Measurements from ENCODE around the gene LIN9. TPM values are rescaled to one million over a fixed set of nuclear protein-coding genes. Genes with fewer than 3 reads are reported as not detected.

The LIN9 gene
- total RNA-seq, 3 donors from 2014 or later, result 3.8 to 4.5 (median 4.4) TPM

DNA sequence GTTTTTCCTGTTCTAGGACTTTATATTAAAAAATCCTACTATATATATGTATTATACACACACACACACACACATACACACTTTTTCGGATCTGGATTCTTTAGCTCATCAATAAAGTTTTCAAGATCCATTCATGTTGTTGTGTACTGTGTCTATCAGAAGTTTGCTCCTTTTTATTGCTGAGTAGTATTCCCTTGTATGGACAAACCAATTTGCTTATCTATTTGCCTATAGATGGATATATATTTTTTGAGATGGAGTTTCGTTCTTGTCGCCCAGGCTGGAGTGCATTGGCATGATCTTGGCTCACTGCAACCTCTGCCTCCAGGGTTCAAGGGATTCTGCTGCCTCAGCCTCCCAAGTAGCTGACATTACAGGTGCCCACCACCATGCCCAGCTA lies 20.3 kb upstream of the LIN9 start:
- no peaks in the 10 kb centered on the region for H3K4me1 ChIP-seq (ENCODE audit: low read depth)
- H3K9me3 ChIP-seq, result no peaks in the 10 kb centered on the region
- intact Hi-C loops (cut with DNase I, micrococcal nuclease), result no loop called here
- ATAC-seq (no peak), DNase-seq (no peak)
- no peak overlapping the region for H3K4me3 ChIP-seq
- TF ChIP-seq, protein P1, sequence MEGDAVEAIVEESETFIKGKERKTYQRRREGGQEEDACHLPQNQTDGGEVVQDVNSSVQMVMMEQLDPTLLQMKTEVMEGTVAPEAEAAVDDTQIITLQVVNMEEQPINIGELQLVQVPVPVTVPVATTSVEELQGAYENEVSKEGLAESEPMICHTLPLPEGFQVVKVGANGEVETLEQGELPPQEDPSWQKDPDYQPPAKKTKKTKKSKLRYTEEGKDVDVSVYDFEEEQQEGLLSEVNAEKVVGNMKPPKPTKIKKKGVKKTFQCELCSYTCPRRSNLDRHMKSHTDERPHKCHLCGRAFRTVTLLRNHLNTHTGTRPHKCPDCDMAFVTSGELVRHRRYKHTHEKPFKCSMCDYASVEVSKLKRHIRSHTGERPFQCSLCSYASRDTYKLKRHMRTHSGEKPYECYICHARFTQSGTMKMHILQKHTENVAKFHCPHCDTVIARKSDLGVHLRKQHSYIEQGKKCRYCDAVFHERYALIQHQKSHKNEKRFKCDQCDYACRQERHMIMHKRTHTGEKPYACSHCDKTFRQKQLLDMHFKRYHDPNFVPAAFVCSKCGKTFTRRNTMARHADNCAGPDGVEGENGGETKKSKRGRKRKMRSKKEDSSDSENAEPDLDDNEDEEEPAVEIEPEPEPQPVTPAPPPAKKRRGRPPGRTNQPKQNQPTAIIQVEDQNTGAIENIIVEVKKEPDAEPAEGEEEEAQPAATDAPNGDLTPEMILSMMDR (IDR thresholded peaks at IDR 0.05), result no peak
- no peaks in the 10 kb centered on the region for H3K36me3 ChIP-seq (ENCODE audit: low read depth)

DNA sequence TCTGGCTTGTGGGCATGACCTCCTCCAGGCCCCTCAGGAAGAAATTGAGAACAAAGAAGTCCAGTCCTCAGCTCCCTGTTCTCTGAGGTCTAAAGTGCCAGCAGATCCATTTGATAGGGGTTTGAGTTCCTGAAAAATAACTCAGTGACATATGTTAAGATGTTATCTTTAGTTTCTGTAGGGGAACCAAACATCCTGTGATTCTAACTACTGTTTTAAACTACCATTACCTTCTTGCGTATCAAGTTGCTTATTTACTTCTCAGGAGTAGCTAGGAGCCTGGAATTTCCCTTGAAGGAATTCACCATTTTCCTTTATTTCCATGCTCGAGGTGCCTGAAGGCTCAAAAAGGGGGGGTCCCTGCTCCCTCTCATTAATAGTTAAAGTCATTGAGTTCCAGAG lies 18.8 kb upstream of the LIN9 start:
- Histone ChIP-seq H3K36me3 (ENCODE audit: low read depth) (no peaks in the 10 kb centered on the region), H3K9me3 (no peaks in the 10 kb centered on the region), H3K4me1 (ENCODE audit: low read depth) (no peaks in the 10 kb centered on the region), H3K4me3 (no peak overlapping the region)
- DNase-seq (no peak), ATAC-seq (no peak)
- intact Hi-C loops (cut with DNase I, micrococcal nuclease), result no loop called here
- TF ChIP-seq, protein P1 (IDR thresholded peaks at IDR 0.05), result no peak

DNA sequence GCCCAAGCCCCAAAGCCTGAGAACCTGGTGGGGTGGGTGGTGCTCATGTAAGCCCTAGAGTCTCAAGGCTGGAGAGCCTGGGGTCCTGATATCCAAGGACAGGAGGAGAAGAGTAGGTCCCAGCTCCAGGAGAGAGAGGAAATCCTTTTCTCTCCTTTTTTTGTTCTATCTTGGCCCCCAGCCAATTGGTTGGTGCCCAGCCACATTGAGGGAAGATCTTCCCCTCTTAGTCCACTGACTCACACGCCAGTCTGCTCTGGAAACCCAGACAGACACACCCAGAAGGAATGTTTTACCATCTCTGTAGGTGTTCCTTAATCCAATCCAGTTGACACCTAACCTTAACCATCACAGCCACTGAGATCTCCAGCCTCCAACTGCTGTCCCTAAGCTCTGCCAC lies 16.2 kb upstream of the LIN9 start:
- intact Hi-C loops (cut with DNase I, micrococcal nuclease), result no loop called here
- Histone ChIP-seq H3K36me3 (ENCODE audit: low read depth) (no peaks in the 10 kb centered on the region), H3K9me3 (no peaks in the 10 kb centered on the region), H3K4me1 (ENCODE audit: low read depth) (no peaks in the 10 kb centered on the region), H3K4me3 (no peak overlapping the region)
- TF ChIP-seq, protein P1 (IDR thresholded peaks at IDR 0.05), result no peak
- ATAC-seq (no peak), DNase-seq (no peak)

DNA sequence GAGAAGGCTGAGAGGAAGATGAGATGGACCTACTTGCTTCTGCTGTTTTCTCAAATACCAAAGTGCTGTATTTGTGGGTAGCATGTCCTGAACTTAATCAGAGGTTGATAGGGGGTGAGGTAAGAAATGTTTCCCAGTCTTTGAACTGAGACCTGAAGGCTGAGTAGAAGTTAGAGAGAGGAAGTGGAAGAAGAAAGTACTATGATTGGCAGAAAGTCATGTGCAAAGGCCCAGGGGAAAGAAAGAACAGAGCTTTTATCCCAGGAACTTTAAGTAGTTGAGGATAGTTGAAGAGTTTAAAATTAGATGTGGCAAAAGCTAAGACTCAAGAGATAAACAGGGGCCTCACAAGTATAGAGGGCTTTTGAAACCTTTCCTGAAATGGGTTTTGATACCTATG lies 15.5 kb upstream of the LIN9 start:
- H3K36me3 ChIP-seq (ENCODE audit: low read depth), result no peaks in the 10 kb centered on the region
- TF ChIP-seq, protein P1 (IDR thresholded peaks at IDR 0.05), result no peak
- intact Hi-C loops (cut with DNase I, micrococcal nuclease), result no loop called here
- H3K9me3 ChIP-seq, result no peaks in the 10 kb centered on the region
- ATAC-seq, result no peak
- no peaks in the 10 kb centered on the region for H3K4me1 ChIP-seq (ENCODE audit: low read depth)
- DNase-seq, result no peak
- no peak overlapping the region for H3K4me3 ChIP-seq

DNA sequence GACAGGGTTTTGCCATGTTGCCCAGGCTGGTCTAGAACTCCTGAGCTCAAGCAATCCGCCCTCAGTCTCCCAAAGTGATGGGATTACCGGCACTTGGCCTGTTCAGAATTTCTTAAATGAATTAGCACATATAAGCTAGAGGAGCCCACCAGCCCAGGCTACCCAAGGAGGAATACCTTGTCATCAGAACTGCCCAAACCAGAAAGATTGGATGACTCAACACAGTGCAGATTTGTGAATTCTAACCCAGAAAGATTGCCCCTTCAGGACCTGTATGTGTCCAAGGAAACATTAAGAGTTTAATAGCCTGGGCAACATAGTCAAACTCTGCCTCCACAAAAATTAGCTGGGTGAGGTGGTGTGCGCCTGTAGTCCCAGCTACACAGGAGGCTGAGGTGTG lies 14.0 kb upstream of the LIN9 start:
- no peaks in the 10 kb centered on the region for H3K4me1 ChIP-seq (ENCODE audit: low read depth)
- H3K4me3 ChIP-seq, result no peak overlapping the region
- intact Hi-C loops (cut with DNase I, micrococcal nuclease), result no loop called here
- no peaks in the 10 kb centered on the region for H3K36me3 ChIP-seq (ENCODE audit: low read depth)
- no peak for ATAC-seq
- no peak for DNase-seq
- TF ChIP-seq, protein P1 (IDR thresholded peaks at IDR 0.05), result no peak
- no peaks in the 10 kb centered on the region for H3K9me3 ChIP-seq

DNA sequence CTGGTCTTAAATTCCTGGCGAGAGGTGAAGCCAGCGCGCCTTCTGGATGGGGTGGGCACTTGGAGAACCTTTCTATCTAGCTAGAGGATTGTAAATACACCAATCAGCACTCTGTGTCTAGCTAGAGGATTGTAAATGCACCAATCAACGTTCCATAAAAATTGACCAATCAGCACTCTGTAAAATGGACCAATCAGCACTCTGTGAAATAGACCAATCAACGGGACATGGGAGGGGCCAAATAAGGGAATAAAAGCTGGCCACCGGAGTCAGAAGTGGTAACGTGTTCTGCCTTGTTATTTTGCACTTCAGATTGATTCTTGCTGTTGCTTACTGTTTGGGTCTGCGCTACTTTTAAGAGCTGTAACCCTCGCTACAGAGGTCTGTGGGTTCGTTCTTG lies 12.0 kb upstream of the LIN9 start:
- Histone ChIP-seq H3K4me3 (no peak overlapping the region), H3K4me1 (ENCODE audit: low read depth) (no peaks in the 10 kb centered on the region), H3K36me3 (ENCODE audit: low read depth) (no peaks in the 10 kb centered on the region), H3K9me3 (no peaks in the 10 kb centered on the region)
- TF ChIP-seq, protein P1 (IDR thresholded peaks at IDR 0.05), result no peak
- ATAC-seq, result no peak
- intact Hi-C loops (cut with DNase I, micrococcal nuclease), result no loop called here
- no peak for DNase-seq
